GM19467 (cell line): ENCODE results near the gene PPM1H.
"Not testable (repeated sequence)": the region's sequence is repeated elsewhere in the genome, so short reads cannot be mapped to it uniquely, and the experiment has no call there.

ENCODE experiments used
- ATAC-seq: cut with Tn5 transposase; IDR thresholded peaks from one replicate; pipeline ENCODE4 v1.9.1; 2021; ENCODE audit warnings: mild to moderate bottlenecking, moderate library complexity; ENCODE audit not compliant: unreplicated experiment

The PPM1H gene

GRCh38 chr12:62739266-62740015, 195.5 kb downstream of the PPM1H start:
- ATAC-seq, result no peak

GRCh38 chr12:62738616-62739015, 196.3 kb downstream of the PPM1H start:
- ATAC-seq, result no peak

GRCh38 chr12:62738105-62738504, 196.8 kb downstream of the PPM1H start:
- ATAC-seq, result no peak

GRCh38 chr12:62737615-62738014, 197.3 kb downstream of the PPM1H start:
- ATAC-seq, result no peak

GRCh38 chr12:62737188-62737587, 197.8 kb downstream of the PPM1H start:
- ATAC-seq, result no peak

GRCh38 chr12:62736596-62736995, 198.4 kb downstream of the PPM1H start:
- ATAC-seq, result no peak

- no peak for ATAC-seq
These were observed 202.0 kb downstream of the PPM1H start for GRCh38 chr12:62732861-62733427.

- no peak for ATAC-seq
These were observed 203.7 kb downstream of the PPM1H start for GRCh38 chr12:62731055-62731820.

GRCh38 chr12:62730649-62731048, 204.3 kb downstream of the PPM1H start:
- ATAC-seq, result no peak

GRCh38 chr12:62729579-62730544, 205.1 kb downstream of the PPM1H start:
- ATAC-seq, result not testable (repeated sequence)

- no peak for ATAC-seq
These were observed 206.2 kb downstream of the PPM1H start for GRCh38 chr12:62728741-62729140.

- no peak for ATAC-seq
These were observed 208.4 kb downstream of the PPM1H start for GRCh38 chr12:62726471-62726980.

- ATAC-seq, result no peak
These were observed 209.2 kb downstream of the PPM1H start for GRCh38 chr12:62725781-62726180.

- no peak for ATAC-seq
These were observed 210.0 kb downstream of the PPM1H start for GRCh38 chr12:62724947-62725451.

GRCh38 chr12:62724285-62724684, 210.7 kb downstream of the PPM1H start:
- no peak for ATAC-seq

GRCh38 chr12:62722971-62723680, 211.8 kb downstream of the PPM1H start:
- ATAC-seq, result no peak

GRCh38 chr12:62720661-62721330, 214.2 kb downstream of the PPM1H start:
- ATAC-seq, result no peak

GRCh38 chr12:62720025-62720424, 214.9 kb downstream of the PPM1H start:
- no peak for ATAC-seq

GRCh38 chr12:62718762-62719426, 216.1 kb downstream of the PPM1H start:
- no peak for ATAC-seq
